Lower leg skin (tissue), 4 donors: ENCODE data around the gene BGN. TPM values are rescaled to one million over a fixed set of nuclear protein-coding genes. Genes with fewer than 3 reads are reported as not detected.

Experiments
- DNase-seq, 2 donors: peaks; one replicate each; pipeline ENCODE4 v3.0.0-alpha.2; 2019; ENCODE audit warnings: low spot score in 2 of 2
- H3K4me3 ChIP-seq: fragments of 200-600 bp; sonication (generic); 2 replicates; pipeline ENCODE4 v1.5.1; 2017; ENCODE audit warnings: mild to moderate bottlenecking, low read depth; ENCODE audit not compliant: poor library complexity, severe bottlenecking
- POLR2A ChIP-seq, 2 donors: fragments of 450-650 bp; IDR thresholded peaks; one replicate each; pipeline ENCODE4 v1.6.1; 2016 to 2017; ENCODE audit warnings: antibody characterized with exemption in 2 of 2, mild to moderate bottlenecking in 1 of 2, moderate library complexity in 1 of 2
- WGBS, 2 donors: methylation state at CpG; one replicate each; pipeline ENCODE4 v1.1.5; 2018; 5-methylcytosine and 5-hydroxymethylcytosine counted together
- intact Hi-C: fragments of 100-400 bp; cut with DNase I; formaldehyde crosslinking; loops from one replicate; pipeline ENCODE4 v1.15.0; 2023; ENCODE audit warnings: low total_unique reads
- total RNA-seq, 4 donors: library from RNA; depleted of rRNA; stranded (reverse); fragments of >200 nt; gene quantifications; one replicate each; pipeline ENCODE4 v1.1.0, GENCODE V29; 2016
- TF ChIP-seq, protein P1 (sequence below), 3 donors: fragments of 450-650 bp; IDR thresholded peaks; one replicate each; pipeline ENCODE4 v1.5.1; 2016; ENCODE audit warnings: antibody characterized with exemption in 3 of 3, mild to moderate bottlenecking in 3 of 3, moderate library complexity in 2 of 3

The BGN gene
- total RNA-seq, 4 donors from 2014 or later, result 18.1 to 34.2 (median 22.8) TPM

DNA sequence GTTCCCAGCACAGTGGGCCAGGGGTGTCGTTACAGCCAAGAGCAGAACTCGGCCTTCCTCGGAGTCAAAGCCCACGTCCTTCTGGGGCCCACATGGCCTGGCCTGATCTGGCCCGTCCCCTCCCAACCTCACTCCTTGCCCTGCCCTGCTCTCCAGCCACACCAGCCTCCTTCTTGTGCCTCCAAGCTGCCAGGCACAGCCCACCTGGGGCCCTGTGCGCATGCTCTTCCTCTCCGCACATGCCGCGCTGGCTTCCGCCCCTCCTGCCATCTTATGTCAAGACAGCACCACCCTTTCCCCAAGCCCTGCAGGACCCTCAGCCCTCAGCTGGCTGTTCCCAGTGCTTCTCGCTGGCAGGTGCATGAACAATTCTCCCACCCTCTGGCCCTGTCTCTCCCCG lies 31.2 kb upstream of the BGN start:
- H3K4me3 ChIP-seq, result no peak overlapping the region
- intact Hi-C loops, result no loop called here
- 74 to 93% methylated on average over 12 of the region's 12 CpGs for WGBS, 2 donors
- DNase-seq, result no peak
- TF ChIP-seq POLR2A (IDR thresholded peaks at IDR 0.05), result no peak
- TF ChIP-seq, protein P1, sequence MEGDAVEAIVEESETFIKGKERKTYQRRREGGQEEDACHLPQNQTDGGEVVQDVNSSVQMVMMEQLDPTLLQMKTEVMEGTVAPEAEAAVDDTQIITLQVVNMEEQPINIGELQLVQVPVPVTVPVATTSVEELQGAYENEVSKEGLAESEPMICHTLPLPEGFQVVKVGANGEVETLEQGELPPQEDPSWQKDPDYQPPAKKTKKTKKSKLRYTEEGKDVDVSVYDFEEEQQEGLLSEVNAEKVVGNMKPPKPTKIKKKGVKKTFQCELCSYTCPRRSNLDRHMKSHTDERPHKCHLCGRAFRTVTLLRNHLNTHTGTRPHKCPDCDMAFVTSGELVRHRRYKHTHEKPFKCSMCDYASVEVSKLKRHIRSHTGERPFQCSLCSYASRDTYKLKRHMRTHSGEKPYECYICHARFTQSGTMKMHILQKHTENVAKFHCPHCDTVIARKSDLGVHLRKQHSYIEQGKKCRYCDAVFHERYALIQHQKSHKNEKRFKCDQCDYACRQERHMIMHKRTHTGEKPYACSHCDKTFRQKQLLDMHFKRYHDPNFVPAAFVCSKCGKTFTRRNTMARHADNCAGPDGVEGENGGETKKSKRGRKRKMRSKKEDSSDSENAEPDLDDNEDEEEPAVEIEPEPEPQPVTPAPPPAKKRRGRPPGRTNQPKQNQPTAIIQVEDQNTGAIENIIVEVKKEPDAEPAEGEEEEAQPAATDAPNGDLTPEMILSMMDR (IDR thresholded peaks at IDR 0.05), result no peak

DNA sequence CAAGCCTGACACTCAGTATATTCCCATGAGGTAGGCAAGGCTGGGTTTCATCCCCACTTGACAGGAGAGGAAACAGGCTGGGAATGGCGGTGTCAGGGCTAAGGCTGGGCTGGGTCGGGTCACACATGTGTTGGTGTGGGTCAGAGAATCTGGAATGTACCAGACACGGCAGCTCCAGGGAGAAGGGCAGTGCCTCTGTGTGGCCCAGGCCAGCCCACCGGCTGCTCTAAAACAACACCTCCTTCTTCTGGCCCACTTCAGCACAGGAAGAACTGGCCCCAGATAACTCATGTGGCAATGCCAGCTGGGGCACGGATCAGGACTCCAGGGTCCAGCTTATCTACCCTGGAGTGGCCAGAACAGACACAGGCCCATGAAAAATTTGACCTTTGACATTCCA lies 30.7 kb upstream of the BGN start:
- TF ChIP-seq, protein P1 (IDR thresholded peaks at IDR 0.05), result no peak
- TF ChIP-seq POLR2A (IDR thresholded peaks at IDR 0.05), result no peak
- no peak overlapping the region for H3K4me3 ChIP-seq
- intact Hi-C loops, result no loop called here
- DNase-seq, result no peak
- WGBS, 2 donors, result 80 to 100% methylated on average over 1 to 5 of the region's 5 CpGs

DNA sequence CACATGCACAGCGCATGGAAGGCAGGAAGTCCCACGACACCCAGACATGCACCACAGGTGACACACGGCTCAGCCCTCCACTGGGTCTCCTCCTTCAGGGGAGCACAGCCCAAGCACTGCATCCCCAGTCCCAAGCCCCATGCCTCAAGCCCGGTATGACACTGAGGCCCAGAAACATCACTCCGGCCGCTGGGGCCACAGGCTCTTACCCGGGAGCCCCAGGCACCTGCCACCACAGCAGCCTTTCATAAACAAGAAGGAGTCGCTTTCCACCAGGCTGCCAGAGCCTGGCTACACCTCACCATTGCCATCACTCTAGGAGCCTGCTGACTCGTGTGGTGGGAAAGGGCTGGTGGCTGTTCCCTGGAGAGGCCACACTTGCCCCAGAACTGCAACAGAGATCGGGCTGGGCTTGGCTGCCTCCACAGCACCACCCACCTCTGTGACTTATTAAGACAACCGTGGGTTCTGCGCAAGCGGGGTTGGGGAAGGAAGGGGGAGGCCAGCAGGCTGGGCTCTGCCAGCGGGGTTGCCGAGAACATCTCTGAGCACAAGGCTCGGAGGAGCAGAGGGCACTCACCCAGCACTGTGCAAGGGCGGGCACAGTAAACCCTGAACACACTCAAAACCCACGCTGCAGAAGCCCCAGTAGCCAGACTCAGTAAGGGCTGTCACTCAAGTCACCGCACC lies 28.9 kb upstream of the BGN start:
- intact Hi-C loops, result no loop called here
- no peak for TF ChIP-seq POLR2A (IDR thresholded peaks at IDR 0.05)
- TF ChIP-seq, protein P1 (IDR thresholded peaks at IDR 0.05), result no peak
- 81 to 89% methylated on average over 15 to 19 of the region's 19 CpGs for WGBS, 2 donors
- H3K4me3 ChIP-seq, result no peak overlapping the region
- no peak for DNase-seq

DNA sequence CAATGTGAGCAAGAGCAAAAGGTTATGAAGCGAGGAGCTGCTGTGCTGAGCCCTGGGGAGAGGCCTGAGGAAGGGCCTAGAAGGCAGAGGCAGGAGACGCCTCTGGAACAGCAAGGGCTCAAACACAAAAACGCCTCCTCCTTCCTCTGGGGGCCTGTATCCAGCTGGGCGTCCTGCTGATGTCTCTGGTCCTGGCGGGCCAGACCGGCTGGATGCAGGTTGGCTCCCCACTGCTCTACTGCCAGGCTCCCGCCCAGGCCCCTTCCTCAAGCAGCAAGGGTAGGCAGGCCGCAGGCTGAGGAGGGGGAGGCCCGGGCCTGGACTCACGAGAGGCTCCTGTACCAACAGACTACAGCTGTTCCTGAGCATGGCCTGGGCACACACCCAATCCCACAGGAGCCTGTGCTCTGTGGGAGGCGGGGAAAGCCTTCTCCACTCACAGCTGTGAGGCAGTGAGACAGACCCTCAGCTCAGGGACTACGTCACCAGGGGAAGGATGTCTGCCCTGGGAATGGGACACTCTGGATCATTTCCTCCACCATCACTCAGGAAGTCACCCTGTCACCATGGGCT lies 26.7 kb upstream of the BGN start:
- TF ChIP-seq POLR2A (IDR thresholded peaks at IDR 0.05), result no peak
- TF ChIP-seq, protein P1 (IDR thresholded peaks at IDR 0.05), result no peak
- 76% methylated on average over 5 to 12 of the region's 12 CpGs for WGBS, 2 donors
- DNase-seq, result no peak
- intact Hi-C loops, result no loop called here
- no peak overlapping the region for H3K4me3 ChIP-seq

DNA sequence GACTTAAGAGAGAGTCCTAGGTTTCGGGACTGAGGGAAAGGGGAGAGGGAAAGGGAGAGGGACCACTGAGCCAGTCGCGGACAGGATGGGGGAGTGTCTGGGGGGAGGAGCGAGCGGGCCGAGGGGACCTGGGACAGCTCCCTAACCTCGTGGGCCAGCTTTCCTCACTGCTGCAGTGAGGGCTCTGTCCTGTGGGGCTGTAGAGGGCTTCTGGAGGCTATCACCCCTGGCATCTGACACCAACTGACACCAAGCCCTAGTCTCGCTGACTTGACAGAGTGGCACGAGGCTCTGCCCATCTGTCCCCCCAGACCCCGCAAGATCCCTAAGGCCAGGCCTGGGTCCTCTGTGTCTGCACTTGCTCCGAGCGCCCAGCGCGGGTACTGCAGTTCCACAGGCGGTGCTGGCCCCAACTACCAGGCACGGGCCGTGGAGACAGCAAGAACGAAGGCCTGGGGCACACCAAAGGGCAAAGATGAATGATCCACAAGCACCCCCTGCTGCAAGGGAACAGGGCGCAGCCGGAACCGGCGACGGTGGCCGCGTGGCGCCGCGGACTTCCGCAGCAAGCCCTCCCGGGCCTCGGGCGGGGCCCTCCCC lies 24.9 kb upstream of the BGN start:
- DNase-seq, result no peak
- TF ChIP-seq, protein P1 (IDR thresholded peaks at IDR 0.05), result no peak
- TF ChIP-seq POLR2A (IDR thresholded peaks at IDR 0.05), result no peak
- H3K4me3 ChIP-seq, result peak overlapping the region; percentile 42
- WGBS, 2 donors, result 5 to 37% methylated on average over 6 to 32 of the region's 32 CpGs
- intact Hi-C loops, result no loop called here
